ENCODE data around the gene INVS.
"Not testable (repeated sequence)": the region's sequence is repeated elsewhere in the genome, so short reads cannot be mapped to it uniquely, and the experiment has no call there.

The INVS gene

GRCh38 chr9:100228352-100228869 is 129.4 kb downstream of the INVS start:
- Histone ChIP-seq H3K36me3 (replicated peaks; ENCODE audit: insufficient read depth, low read length) (no peaks in the 10 kb centered on the region), H3K9me2 (replicated peaks; ENCODE audit: insufficient read depth, low read length) (no peaks in the 10 kb centered on the region), H3K4me2 (ENCODE audit: low read depth, low read length) (no peak overlapping the region), H4K20me1 (ENCODE audit: insufficient read depth, low read length) (no peaks in the 10 kb centered on the region), H2AFZ (ENCODE audit: low read length) (no peak overlapping the region), H3K27ac (ENCODE audit: low read length) (no peak overlapping the region), H3K4me1 (ENCODE audit: low read length) (no peaks in the 10 kb centered on the region), H3F3A (ENCODE audit: insufficient read depth, low read length) (no peaks in the 10 kb centered on the region), H3K27me3 (replicated peaks; ENCODE audit: insufficient read depth, low read length) (no peaks in the 10 kb centered on the region), H3K9me3 (replicated peaks; ENCODE audit: insufficient read depth, low read length) (no peaks in the 10 kb centered on the region), H3K9ac (ENCODE audit: low read length) (no peak overlapping the region), H3K79me2 (ENCODE audit: low read length) (no peaks in the 10 kb centered on the region), H3K4me3 (ENCODE audit: low read length) (no peak overlapping the region)
- TF ChIP-seq, protein P1, sequence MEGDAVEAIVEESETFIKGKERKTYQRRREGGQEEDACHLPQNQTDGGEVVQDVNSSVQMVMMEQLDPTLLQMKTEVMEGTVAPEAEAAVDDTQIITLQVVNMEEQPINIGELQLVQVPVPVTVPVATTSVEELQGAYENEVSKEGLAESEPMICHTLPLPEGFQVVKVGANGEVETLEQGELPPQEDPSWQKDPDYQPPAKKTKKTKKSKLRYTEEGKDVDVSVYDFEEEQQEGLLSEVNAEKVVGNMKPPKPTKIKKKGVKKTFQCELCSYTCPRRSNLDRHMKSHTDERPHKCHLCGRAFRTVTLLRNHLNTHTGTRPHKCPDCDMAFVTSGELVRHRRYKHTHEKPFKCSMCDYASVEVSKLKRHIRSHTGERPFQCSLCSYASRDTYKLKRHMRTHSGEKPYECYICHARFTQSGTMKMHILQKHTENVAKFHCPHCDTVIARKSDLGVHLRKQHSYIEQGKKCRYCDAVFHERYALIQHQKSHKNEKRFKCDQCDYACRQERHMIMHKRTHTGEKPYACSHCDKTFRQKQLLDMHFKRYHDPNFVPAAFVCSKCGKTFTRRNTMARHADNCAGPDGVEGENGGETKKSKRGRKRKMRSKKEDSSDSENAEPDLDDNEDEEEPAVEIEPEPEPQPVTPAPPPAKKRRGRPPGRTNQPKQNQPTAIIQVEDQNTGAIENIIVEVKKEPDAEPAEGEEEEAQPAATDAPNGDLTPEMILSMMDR (IDR thresholded peaks at IDR 0.05; ENCODE audit: low read length): no peak
- TF ChIP-seq EZH2 (optimal IDR thresholded peaks at IDR 0.05; ENCODE audit: low read depth, low read length) (no peak), EZH2phosphoT487 (IDR thresholded peaks at IDR 0.05; ENCODE audit: low read length) (no peak)
- DNase-seq: no peak

- Histone ChIP-seq H3K27me3 (replicated peaks; ENCODE audit: insufficient read depth, low read length) (no peaks in the 10 kb centered on the region), H2AFZ (ENCODE audit: low read length) (no peak overlapping the region), H3K27ac (ENCODE audit: low read length) (no peak overlapping the region), H3K4me1 (ENCODE audit: low read length) (no peaks in the 10 kb centered on the region), H3K9me2 (replicated peaks; ENCODE audit: insufficient read depth, low read length) (no peaks in the 10 kb centered on the region), H3K9ac (ENCODE audit: low read length) (no peak overlapping the region), H3F3A (ENCODE audit: insufficient read depth, low read length) (no peaks in the 10 kb centered on the region), H3K9me3 (replicated peaks; ENCODE audit: insufficient read depth, low read length) (no peaks in the 10 kb centered on the region), H3K79me2 (ENCODE audit: low read length) (no peaks in the 10 kb centered on the region), H3K4me3 (ENCODE audit: low read length) (no peak overlapping the region), H3K4me2 (ENCODE audit: low read depth, low read length) (no peak overlapping the region), H3K36me3 (replicated peaks; ENCODE audit: insufficient read depth, low read length) (no peaks in the 10 kb centered on the region), H4K20me1 (ENCODE audit: insufficient read depth, low read length) (no peaks in the 10 kb centered on the region)
- DNase-seq: no peak
- TF ChIP-seq EZH2 (optimal IDR thresholded peaks at IDR 0.05; ENCODE audit: low read depth, low read length): no peak
- TF ChIP-seq EZH2phosphoT487 (IDR thresholded peaks at IDR 0.05; ENCODE audit: low read length): no peak
- TF ChIP-seq, protein P1 (IDR thresholded peaks at IDR 0.05; ENCODE audit: low read length): no peak
Measured at GRCh38 chr9:100229136-100229535, 130.1 kb downstream of the INVS start.

DNA sequence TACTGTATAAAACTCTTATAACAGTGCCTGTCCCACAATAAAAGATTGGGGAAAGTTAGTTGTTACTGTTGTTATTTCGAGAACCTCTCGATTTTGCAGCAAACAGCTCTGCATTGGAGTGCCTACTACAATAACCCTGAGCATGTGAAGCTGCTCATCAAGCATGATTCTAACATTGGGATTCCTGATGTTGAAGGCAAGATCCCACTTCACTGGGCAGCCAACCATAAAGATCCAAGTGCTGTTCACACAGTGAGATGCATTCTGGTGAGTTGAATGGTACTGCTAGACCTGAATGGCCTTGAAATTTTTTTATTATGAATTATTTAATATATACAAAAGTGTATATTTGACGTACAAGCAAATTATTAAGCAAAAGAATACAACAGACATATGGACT is 130.5 kb downstream of the INVS start:
- no peak overlapping the region for H3K4me2 ChIP-seq (ENCODE audit: low read depth, low read length)
- no peaks in the 10 kb centered on the region for H3K9me3 ChIP-seq (replicated peaks; ENCODE audit: insufficient read depth, low read length)
- no peaks in the 10 kb centered on the region for H3K27me3 ChIP-seq (replicated peaks; ENCODE audit: insufficient read depth, low read length)
- no peaks in the 10 kb centered on the region for H3K9me2 ChIP-seq (replicated peaks; ENCODE audit: insufficient read depth, low read length)
- H2AFZ ChIP-seq (ENCODE audit: low read length): no peak overlapping the region
- DNase-seq: no peak
- no peaks in the 10 kb centered on the region for H4K20me1 ChIP-seq (ENCODE audit: insufficient read depth, low read length)
- H3K4me3 ChIP-seq (ENCODE audit: low read length): no peak overlapping the region
- no peak for TF ChIP-seq EZH2phosphoT487 (IDR thresholded peaks at IDR 0.05; ENCODE audit: low read length)
- H3K36me3 ChIP-seq (replicated peaks; ENCODE audit: insufficient read depth, low read length): no peaks in the 10 kb centered on the region
- H3K79me2 ChIP-seq (ENCODE audit: low read length): no peaks in the 10 kb centered on the region
- H3K9ac ChIP-seq (ENCODE audit: low read length): no peak overlapping the region
- H3K4me1 ChIP-seq (ENCODE audit: low read length): no peaks in the 10 kb centered on the region
- no peak overlapping the region for H3K27ac ChIP-seq (ENCODE audit: low read length)
- H3F3A ChIP-seq (ENCODE audit: insufficient read depth, low read length): no peaks in the 10 kb centered on the region

DNA sequence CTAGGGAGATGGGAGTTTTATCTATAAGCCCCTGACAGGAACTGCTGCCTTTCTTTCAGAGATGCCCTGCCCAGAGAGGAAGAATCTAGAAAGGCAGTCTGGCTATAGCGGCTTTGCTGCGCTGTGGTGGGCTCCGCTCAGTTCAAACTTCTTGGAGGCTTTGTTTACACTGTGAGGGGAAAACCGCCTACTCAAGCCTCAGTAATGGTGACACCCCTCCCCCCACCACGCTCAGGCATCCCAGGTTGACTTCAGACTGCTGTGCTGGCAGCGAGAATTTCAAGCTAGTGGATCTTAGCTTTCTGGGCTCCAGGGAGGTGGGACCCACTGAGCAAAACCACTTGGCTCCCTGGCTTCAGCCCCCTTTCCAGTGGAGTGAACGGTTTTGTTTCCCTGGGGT is 137.9 kb downstream of the INVS start:
- H4K20me1 ChIP-seq (ENCODE audit: insufficient read depth, low read length); H3K27me3 ChIP-seq (replicated peaks; ENCODE audit: insufficient read depth, low read length); H2AFZ ChIP-seq (ENCODE audit: low read length); H3K9ac ChIP-seq (ENCODE audit: low read length); H3K9me2 ChIP-seq (replicated peaks; ENCODE audit: insufficient read depth, low read length); H3K4me2 ChIP-seq (ENCODE audit: low read depth, low read length); DNase-seq; H3K9me3 ChIP-seq (replicated peaks; ENCODE audit: insufficient read depth, low read length); H3K36me3 ChIP-seq (replicated peaks; ENCODE audit: insufficient read depth, low read length); H3K4me3 ChIP-seq (ENCODE audit: low read length); H3K27ac ChIP-seq (ENCODE audit: low read length); H3K4me1 ChIP-seq (ENCODE audit: low read length); H3K79me2 ChIP-seq (ENCODE audit: low read length); H3F3A ChIP-seq (ENCODE audit: insufficient read depth, low read length): not testable (repeated sequence)
